ENCODE data around the gene YY2. TPM values are rescaled to one million over a fixed set of nuclear protein-coding genes. Genes with fewer than 3 reads are reported as not detected.
"Not testable (repeated sequence)": the region's sequence is repeated elsewhere in the genome, so short reads cannot be mapped to it uniquely, and the experiment has no call there.

Gene YY2
- total RNA-seq = 1 to 10 TPM; 1.0 to 1.1 TPM

- DNase-seq (no peak), ATAC-seq (replicated peaks in 1 of 2) (no peak)
- Mint-ChIP-seq H3K27ac (no peak within 1 kb of the TSS), H3K4me1 (ENCODE audit: low read depth) (no peaks in the 10 kb centered on the region), H3K4me3 (no peak within 1 kb of the TSS), H3K9me3 (no peaks in the 10 kb centered on the region), H3K27me3 (ENCODE audit: low read depth) (no peaks in the 10 kb centered on the region), H3K36me3 (ENCODE audit: insufficient read depth in 2 of 2) (peaks cover 0 to 2% of the 10 kb centered on the region in 2 donors)
These were observed at the start of gene YY2 for GRCh38 chrX:21855937-21856415. Gene YY2 (plus strand): TSS chrX:21855987. CDS start chrX:21856485, 498 bp downstream.

GRCh38 chrX:21806691-21807090 is 49.1 kb upstream of the YY2 start:
- ATAC-seq (replicated peaks in 1 of 2) (no peak), DNase-seq (no peak)
- H3K4me3 Mint-ChIP-seq = no peak overlapping the region
- H3K9me3 Mint-ChIP-seq = peaks cover 3 to 4% of the 10 kb centered on the region in 2 donors
- no peaks in the 10 kb centered on the region for H3K4me1 Mint-ChIP-seq (ENCODE audit: low read depth)
- no peaks in the 10 kb centered on the region for H3K36me3 Mint-ChIP-seq (ENCODE audit: insufficient read depth in 2 of 2)
- H3K27ac Mint-ChIP-seq = no peak overlapping the region
- H3K27me3 Mint-ChIP-seq (ENCODE audit: low read depth) = peaks cover 14% of the 10 kb centered on the region

- no peaks in the 10 kb centered on the region for H3K4me1 Mint-ChIP-seq (ENCODE audit: low read depth)
- no peak overlapping the region for H3K27ac Mint-ChIP-seq
- H3K9me3 Mint-ChIP-seq = peaks cover 4% of the 10 kb centered on the region in 2 donors
- DNase-seq (no peak), ATAC-seq (replicated peaks in 1 of 2) (no peak)
- H3K27me3 Mint-ChIP-seq (ENCODE audit: low read depth) = peaks cover 14% of the 10 kb centered on the region
- H3K4me3 Mint-ChIP-seq = no peak overlapping the region
- H3K36me3 Mint-ChIP-seq (ENCODE audit: insufficient read depth in 2 of 2) = peaks cover 0 to 1% of the 10 kb centered on the region in 2 donors
These were observed 44.0 kb upstream of the YY2 start for GRCh38 chrX:21811832-21812231.

GRCh38 chrX:21812628-21813027 is 43.2 kb upstream of the YY2 start:
- Mint-ChIP-seq H3K4me1 (ENCODE audit: low read depth) (no peaks in the 10 kb centered on the region), H3K27ac (peak overlapping the region; percentile 12), H3K36me3 (ENCODE audit: insufficient read depth in 2 of 2) (peaks cover 0 to 1% of the 10 kb centered on the region in 2 donors), H3K4me3 (no peak overlapping the region), H3K9me3 (peaks cover 4% of the 10 kb centered on the region in 2 donors), H3K27me3 (ENCODE audit: low read depth) (peaks cover 9% of the 10 kb centered on the region)
- no peak for ATAC-seq (replicated peaks in 1 of 2)
- no peak for DNase-seq

- no peak overlapping the region for H3K4me3 Mint-ChIP-seq
- no peak overlapping the region for H3K27ac Mint-ChIP-seq
- peaks cover 4% of the 10 kb centered on the region in 2 donors for H3K9me3 Mint-ChIP-seq
- DNase-seq = no peak
- H3K27me3 Mint-ChIP-seq (ENCODE audit: low read depth) = peaks cover 5% of the 10 kb centered on the region
- no peak for ATAC-seq (replicated peaks in 1 of 2)
- no peaks in the 10 kb centered on the region for H3K4me1 Mint-ChIP-seq (ENCODE audit: low read depth)
- peaks cover 0 to 1% of the 10 kb centered on the region in 2 donors for H3K36me3 Mint-ChIP-seq (ENCODE audit: insufficient read depth in 2 of 2)
These were observed 42.0 kb upstream of the YY2 start for GRCh38 chrX:21813612-21814368.

GRCh38 chrX:21816136-21816535 is 39.7 kb upstream of the YY2 start:
- H3K9me3 Mint-ChIP-seq = peaks cover 4 to 7% of the 10 kb centered on the region in 2 donors
- H3K4me1 Mint-ChIP-seq (ENCODE audit: low read depth) = no peaks in the 10 kb centered on the region
- no peak for ATAC-seq (replicated peaks in 1 of 2)
- H3K27ac Mint-ChIP-seq = no peak overlapping the region
- peaks cover under 1% of the 10 kb centered on the region for H3K27me3 Mint-ChIP-seq (ENCODE audit: low read depth)
- H3K36me3 Mint-ChIP-seq (ENCODE audit: insufficient read depth in 2 of 2) = peaks cover 0 to 1% of the 10 kb centered on the region in 2 donors
- DNase-seq = no peak
- H3K4me3 Mint-ChIP-seq = no peak overlapping the region

- H3K27me3 Mint-ChIP-seq (ENCODE audit: low read depth); DNase-seq; H3K4me3 Mint-ChIP-seq; H3K27ac Mint-ChIP-seq; H3K36me3 Mint-ChIP-seq (ENCODE audit: insufficient read depth in 2 of 2); H3K4me1 Mint-ChIP-seq (ENCODE audit: low read depth); H3K9me3 Mint-ChIP-seq; ATAC-seq (replicated peaks in 1 of 2): not testable (repeated sequence)
These were observed 35.6 kb upstream of the YY2 start for GRCh38 chrX:21820170-21820569.

- Mint-ChIP-seq H3K27ac (no peak overlapping the region), H3K9me3 (peaks cover 0 to 4% of the 10 kb centered on the region in 2 donors), H3K4me1 (ENCODE audit: low read depth) (no peaks in the 10 kb centered on the region), H3K4me3 (no peak overlapping the region), H3K36me3 (ENCODE audit: insufficient read depth in 2 of 2) (no peaks in the 10 kb centered on the region), H3K27me3 (ENCODE audit: low read depth) (no peaks in the 10 kb centered on the region)
- no peak for ATAC-seq (replicated peaks in 1 of 2)
- DNase-seq = no peak
These were observed 33.9 kb upstream of the YY2 start for GRCh38 chrX:21821875-21822274.

- DNase-seq (no peak), ATAC-seq (replicated peaks in 1 of 2) (no peak)
- no peaks in the 10 kb centered on the region for H3K36me3 Mint-ChIP-seq (ENCODE audit: insufficient read depth in 2 of 2)
- H3K27ac Mint-ChIP-seq = no peak overlapping the region
- no peak overlapping the region for H3K4me3 Mint-ChIP-seq
- H3K9me3 Mint-ChIP-seq = no peaks in the 10 kb centered on the region
- peaks cover 5% of the 10 kb centered on the region for H3K4me1 Mint-ChIP-seq (ENCODE audit: low read depth)
- peaks cover 22% of the 10 kb centered on the region for H3K27me3 Mint-ChIP-seq (ENCODE audit: low read depth)
These were observed 24.3 kb upstream of the YY2 start for GRCh38 chrX:21831496-21831895.

- no peak for DNase-seq
- H3K4me1 Mint-ChIP-seq (ENCODE audit: low read depth) = peaks cover 15% of the 10 kb centered on the region
- no peak overlapping the region for H3K4me3 Mint-ChIP-seq
- no peak overlapping the region for H3K27ac Mint-ChIP-seq
- H3K36me3 Mint-ChIP-seq (ENCODE audit: insufficient read depth in 2 of 2) = no peaks in the 10 kb centered on the region
- H3K27me3 Mint-ChIP-seq (ENCODE audit: low read depth) = no peaks in the 10 kb centered on the region
- ATAC-seq (replicated peaks in 1 of 2) = no peak
- no peaks in the 10 kb centered on the region for H3K9me3 Mint-ChIP-seq
These were observed 18.7 kb upstream of the YY2 start for GRCh38 chrX:21837056-21837455.

GRCh38 chrX:21838937-21839333 is 16.9 kb upstream of the YY2 start:
- no peak for DNase-seq
- ATAC-seq (replicated peaks in 1 of 2) = no peak
- no peaks in the 10 kb centered on the region for H3K27me3 Mint-ChIP-seq (ENCODE audit: low read depth)
- peak overlapping the region; percentile 87 for H3K27ac Mint-ChIP-seq
- H3K36me3 Mint-ChIP-seq (ENCODE audit: insufficient read depth in 2 of 2) = peaks cover 0 to 2% of the 10 kb centered on the region in 2 donors
- H3K9me3 Mint-ChIP-seq = no peaks in the 10 kb centered on the region
- H3K4me1 Mint-ChIP-seq (ENCODE audit: low read depth) = peaks cover 11% of the 10 kb centered on the region
- H3K4me3 Mint-ChIP-seq = peak overlapping the region; percentile 87 to 90

GRCh38 chrX:21839334-21840192 is 16.2 kb upstream of the YY2 start, which contains the start of gene MBTPS2:
Gene MBTPS2 (plus strand): TSS chrX:21839617. CDS start chrX:21839735, 118 bp downstream.
- Mint-ChIP-seq H3K27me3 (ENCODE audit: low read depth) (no peaks in the 10 kb centered on the region), H3K4me1 (ENCODE audit: low read depth) (peaks cover 11% of the 10 kb centered on the region), H3K36me3 (ENCODE audit: insufficient read depth in 2 of 2) (peaks cover 0 to 2% of the 10 kb centered on the region in 2 donors), H3K4me3 (peak within 1 kb of the TSS; percentile 87 to 90), H3K27ac (peak within 1 kb of the TSS; percentile 87), H3K9me3 (no peaks in the 10 kb centered on the region)
- DNase-seq (peak; percentile 79 to 85), ATAC-seq (replicated peaks in 1 of 2) (peak; percentile 87 to 89)

- H3K9me3 Mint-ChIP-seq = no peaks in the 10 kb centered on the region
- H3K4me1 Mint-ChIP-seq (ENCODE audit: low read depth) = peaks cover 11% of the 10 kb centered on the region
- peak; percentile 35 to 36 for DNase-seq
- H3K27ac Mint-ChIP-seq = peak overlapping the region; percentile 73
- H3K36me3 Mint-ChIP-seq (ENCODE audit: insufficient read depth in 2 of 2) = peaks cover 2 to 3% of the 10 kb centered on the region in 2 donors
- no peaks in the 10 kb centered on the region for H3K27me3 Mint-ChIP-seq (ENCODE audit: low read depth)
- H3K4me3 Mint-ChIP-seq = peak overlapping the region; percentile 87 to 90
- peak in 1 of 2 donors; percentile 67 for ATAC-seq (replicated peaks in 1 of 2)
These were observed 15.6 kb upstream of the YY2 start for GRCh38 chrX:21840193-21840545.

Data from activated T-cell treated with anti-CD3 and anti-CD28 coated beads, Interleukin-2, amount 50 U/mL, for 72 hours (primary cell).